ENCODE results near the gene POFUT2.

POFUT2 gene, protein sequence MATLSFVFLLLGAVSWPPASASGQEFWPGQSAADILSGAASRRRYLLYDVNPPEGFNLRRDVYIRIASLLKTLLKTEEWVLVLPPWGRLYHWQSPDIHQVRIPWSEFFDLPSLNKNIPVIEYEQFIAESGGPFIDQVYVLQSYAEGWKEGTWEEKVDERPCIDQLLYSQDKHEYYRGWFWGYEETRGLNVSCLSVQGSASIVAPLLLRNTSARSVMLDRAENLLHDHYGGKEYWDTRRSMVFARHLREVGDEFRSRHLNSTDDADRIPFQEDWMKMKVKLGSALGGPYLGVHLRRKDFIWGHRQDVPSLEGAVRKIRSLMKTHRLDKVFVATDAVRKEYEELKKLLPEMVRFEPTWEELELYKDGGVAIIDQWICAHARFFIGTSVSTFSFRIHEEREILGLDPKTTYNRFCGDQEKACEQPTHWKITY

DNA sequence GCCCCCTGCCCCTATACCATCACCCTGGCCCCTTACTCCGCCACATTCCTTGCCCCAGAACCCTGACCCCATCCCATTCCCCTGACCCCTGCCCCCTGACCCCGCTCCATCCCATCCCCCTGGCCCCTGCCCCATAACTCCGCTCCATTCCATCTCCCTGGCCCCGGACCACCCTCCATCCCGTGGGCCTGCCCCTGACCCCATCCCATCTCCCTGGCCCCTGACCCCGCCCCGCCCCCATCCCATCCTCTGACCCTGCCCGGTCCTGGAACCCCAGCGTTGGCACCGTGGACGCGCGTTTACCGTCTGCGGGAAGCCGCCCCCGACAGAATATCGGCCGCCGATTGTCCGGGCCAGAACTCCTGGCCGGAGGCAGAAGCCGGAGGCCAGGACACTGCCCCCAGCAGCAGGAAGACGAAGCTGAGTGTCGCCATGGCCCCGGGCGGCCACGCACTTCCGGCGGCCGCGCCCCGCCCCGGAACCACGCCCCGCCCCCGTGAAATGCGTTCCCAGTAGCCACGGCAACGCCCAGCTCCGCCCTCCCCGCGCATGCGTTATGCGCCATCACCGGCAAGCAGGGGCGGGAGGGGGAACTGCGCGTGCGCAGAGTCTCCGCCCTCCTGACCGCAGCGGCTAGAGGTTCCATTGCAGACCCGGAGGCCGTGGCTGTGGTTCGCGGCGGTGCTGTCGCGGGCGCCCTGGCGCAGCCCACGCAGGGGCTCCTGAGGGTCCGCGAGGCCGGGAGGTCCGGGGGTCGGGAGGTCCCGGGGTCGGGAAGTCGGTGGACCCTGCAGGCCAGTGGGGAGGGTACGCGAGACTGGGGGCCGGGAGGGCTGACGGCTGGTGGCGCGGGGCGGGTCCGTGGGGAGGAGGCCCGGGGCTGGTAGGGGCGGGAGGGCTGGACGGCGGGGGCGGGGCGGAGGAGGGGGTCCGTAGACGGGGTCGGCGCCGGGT, at the start of gene POFUT2:
POFUT2 (minus strand) TSS at position 458 of the 954 bp plus-strand sequence; CDS start at position 434, 24 bp downstream.
- DNase-seq (ENCODE audit: low spot score): peak; percentile 97

DNA sequence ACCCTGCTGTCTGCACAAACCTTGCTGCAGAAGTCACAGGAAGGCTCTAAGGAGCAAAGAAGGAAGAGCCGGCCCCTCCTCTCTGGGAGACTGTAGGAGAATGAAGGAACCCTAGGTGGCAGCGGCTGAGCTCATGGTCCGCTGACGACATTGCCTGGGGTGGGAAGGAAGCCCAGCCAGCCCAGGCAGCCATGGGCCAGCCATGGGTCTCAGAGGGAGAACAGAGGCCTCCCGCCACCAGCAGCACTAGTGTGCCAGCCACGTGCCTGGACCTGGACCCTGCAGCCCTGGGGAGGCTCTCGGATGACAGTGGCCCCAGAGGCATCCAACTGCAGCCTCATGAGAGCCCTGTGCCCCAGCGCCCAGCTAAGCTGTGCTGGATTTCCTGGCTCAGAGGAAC, 49.2 kb upstream of the POFUT2 start:
- no peak for DNase-seq (ENCODE audit: low spot score)

DNA sequence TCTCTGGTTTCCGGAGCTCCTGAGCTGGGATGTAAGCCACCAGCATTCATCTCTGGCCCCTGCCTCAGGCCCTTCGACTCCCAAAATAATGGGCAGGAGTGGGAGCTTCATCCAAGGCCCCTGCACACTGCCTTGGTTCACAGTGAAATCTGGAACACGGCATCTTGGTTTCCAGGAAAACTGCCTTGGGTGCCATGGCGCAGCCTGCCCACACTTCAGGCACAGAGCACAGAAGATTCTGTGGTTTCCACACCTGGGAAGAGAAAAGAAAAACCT, 48.8 kb upstream of the POFUT2 start:
- no peak for DNase-seq (ENCODE audit: low spot score)

DNA sequence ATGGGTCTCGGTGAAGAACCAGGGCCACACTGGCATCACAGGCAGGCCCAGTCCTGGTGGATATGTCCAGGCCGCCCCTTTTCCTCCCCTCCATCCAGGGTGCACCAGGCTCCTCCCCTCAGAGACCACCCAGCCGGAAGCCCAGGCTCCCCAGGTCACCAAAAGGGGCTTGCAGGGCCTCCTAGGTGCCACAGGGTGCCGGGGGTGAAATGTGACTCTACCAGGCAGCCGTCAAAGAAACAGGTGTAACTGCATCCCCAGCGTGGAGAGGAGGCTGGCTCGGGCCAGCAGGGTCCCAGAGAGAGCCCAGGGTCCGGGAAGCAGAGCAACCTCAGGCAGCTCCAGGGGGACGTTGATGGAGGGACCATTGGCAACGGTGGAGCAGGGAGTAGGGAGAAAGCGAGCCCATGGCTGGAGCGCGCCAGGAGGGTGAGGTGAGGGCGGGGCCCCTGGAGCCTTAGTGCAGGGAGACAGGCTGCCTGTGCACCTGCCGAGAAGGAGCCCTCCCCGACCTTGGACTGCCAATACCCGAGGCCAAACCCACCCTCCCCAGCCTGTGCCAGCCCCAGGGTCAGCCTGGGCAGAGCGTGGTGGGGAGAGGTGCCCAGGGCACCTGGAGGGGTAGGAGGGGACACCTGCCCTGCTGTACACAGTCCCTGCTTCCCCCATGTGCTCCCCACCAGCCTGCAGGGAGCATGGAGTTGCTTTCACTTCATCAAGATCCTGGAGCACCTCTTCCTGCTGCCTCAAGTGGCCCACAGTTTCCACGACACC, 48.3 kb upstream of the POFUT2 start:
- DNase-seq (ENCODE audit: low spot score): no peak

DNA sequence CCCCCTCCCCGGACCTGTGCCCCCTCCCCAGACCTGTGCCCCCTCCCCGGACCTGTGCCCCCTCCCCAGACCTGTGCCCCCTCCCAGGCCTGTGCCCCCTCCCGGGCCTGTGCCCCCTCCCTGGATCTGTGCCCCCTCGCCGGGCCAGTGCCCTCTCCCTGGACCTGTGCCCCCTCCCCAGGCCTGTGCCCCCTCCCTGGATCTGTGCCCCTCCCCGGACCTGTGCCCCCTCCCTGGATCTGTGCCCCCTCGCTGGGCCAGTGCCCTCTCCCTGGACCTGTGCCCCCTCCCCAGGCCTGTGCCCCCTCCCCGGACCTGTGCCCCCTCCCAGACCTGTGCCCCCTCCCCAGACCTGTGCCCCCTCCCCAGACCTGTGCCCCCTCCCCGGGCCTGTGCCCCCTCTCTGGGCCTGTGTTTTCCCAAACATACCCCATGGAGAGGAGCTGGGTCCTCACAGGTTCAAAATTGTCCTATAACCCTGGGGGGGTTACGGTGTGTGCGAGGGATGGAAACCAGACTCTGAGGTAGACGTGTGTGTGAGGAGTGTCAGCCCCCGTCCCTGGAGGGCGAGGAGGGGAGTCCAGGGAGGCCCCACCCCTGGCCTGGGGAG, 47.6 kb upstream of the POFUT2 start:
- DNase-seq (ENCODE audit: low spot score): no peak

DNA sequence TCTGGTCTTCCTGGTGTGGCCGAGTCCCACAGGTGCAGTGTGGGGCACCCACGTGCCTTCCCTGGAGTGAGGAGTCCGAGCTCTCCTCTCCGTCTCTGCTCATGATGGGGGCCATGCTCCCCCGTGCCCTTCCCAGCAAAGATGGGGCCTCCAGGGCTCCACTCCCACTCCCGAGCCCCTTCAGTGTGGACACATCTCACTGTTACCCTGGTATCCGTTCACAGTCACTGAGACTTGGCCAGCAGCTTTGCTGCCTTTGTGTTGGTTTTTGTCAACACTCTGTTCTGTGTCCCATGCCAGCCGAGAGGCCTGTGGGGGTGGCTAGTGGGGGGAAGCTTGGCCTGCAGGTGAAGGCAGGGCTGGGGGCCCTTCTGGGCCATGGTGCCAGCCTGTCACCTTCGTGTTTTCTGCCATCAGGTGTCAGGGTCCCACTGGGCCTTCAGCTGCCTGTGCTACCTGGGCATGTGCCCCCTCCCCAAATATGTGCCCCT, 46.9 kb upstream of the POFUT2 start:
- DNase-seq (ENCODE audit: low spot score): no peak

DNA sequence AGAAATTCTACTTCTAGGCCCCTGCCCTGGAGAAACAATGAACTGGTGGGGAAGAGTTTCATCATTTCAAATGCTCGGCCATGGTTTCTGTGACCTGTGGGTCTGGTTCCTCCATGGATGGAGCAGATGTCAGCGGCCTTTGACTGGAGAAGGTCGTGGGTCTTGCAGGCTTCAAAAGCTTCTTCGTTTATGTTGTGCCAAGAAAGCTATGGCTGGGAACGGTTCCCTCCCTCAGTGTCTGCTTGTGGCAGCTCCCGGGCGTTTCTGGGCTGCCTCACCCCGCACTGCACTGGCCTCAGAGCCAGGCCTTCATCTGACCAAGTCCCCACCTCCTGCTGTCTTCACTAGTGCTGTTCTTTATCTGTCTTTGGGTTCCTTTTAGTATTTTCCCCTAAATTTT, 46.4 kb upstream of the POFUT2 start:
- DNase-seq (ENCODE audit: low spot score): no peak

DNA sequence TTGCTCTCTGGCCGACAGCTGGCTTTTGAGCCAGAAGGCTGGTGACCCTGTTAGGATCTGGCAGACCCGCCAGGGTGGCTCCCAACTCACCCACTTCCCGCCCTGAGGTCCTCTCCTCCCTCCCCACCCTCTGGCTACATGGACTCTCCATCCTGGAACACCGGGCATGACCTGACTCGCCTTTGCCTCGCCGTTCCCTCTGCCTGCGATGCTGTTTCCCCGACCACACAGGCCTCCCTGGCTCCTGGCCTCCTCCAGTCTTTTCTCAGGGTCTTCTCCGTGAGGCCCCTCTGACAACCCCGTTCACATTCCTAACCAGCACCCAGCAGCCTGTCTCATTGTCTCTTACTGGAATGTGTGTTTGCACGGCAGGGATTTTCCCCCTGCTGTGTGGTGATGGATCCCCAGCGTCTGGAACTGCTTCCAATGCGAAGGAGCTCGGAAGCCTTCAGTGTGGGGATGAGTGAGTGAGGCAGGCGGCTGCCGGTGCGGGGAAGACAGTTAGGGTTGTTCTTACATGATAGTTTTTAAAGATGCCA, 46.0 kb upstream of the POFUT2 start:
- DNase-seq (ENCODE audit: low spot score): no peak

DNA sequence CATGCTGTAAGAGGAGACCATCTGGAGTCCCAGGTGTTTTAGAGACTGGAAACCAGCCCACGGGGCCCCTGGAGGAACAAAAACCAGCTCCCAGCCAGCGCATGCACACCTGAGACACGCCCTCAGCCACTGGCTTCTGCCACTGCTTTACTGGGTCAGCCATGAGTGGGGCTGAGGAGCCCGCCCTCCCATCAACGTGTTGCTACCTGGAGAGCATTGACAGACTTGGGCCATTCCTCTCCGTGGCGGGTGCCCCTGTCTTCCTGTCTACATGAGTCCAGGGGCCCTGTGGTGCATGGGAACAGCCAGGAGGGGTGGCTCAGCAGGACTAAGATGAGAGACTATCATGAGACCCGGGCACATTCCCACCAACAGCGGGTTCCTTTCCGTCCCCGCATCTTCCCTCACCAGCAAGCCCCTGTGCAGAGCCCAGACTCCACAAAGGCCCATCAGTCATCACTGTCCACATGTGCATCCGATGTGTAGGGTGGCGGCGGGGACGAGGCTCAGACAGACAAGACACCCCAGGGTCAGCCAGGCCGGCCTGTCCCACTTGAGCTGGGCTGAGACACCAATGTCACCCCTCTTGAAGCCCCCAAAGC, 45.4 kb upstream of the POFUT2 start:
- no peak for DNase-seq (ENCODE audit: low spot score)

DNA sequence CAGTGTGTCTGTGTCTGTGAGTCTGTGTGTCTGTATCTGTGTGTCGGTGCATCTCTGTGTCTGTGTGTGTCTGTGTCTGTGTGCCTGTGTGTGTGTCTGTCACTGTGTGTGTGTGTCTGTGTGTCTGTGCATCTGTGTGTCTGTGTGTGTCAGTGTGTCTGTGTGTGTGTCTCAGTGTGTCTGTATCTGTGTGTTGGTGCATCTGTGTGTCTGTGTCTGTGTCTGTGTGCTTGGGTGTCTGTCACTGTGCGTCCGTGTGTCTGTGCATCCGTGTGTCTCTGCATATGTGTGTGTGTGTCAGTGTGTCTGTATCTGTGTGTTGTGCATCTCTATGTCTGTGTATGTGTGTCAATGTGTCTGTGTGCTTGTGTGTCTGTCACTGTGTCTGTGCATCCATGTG, 44.7 kb upstream of the POFUT2 start:
- DNase-seq (ENCODE audit: low spot score): no peak

DNA sequence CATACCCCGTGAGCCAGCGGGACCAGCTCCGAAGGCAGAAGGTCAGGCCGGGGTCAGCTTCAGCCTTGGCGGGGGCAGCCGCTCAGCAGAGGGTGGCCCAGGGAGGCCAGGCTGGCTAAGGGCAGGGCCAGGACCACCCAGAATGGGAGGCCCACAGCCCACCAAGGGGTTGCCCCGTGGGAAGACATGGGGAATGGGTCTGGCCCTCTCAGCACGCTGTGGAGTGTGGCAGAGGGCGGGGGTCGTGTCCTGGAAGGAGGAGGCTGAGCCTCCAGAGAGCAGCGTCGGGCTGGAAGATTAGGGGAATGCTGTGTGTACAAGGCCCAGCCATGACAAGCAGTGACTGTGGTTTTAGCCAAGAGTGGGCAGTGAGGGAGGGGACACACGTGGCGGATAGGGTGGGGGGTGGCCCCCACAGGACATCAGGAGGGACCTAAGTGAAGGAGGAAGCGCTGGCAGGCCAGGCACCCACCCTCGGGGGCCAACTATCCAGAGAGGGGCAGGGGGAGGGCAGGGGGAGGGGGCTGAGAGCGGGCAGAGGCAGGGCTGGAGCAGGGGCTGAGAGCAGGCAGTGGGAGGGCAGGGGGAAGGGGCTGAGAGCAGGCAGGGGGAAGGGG, 43.9 kb upstream of the POFUT2 start:
- no peak for DNase-seq (ENCODE audit: low spot score)

DNA sequence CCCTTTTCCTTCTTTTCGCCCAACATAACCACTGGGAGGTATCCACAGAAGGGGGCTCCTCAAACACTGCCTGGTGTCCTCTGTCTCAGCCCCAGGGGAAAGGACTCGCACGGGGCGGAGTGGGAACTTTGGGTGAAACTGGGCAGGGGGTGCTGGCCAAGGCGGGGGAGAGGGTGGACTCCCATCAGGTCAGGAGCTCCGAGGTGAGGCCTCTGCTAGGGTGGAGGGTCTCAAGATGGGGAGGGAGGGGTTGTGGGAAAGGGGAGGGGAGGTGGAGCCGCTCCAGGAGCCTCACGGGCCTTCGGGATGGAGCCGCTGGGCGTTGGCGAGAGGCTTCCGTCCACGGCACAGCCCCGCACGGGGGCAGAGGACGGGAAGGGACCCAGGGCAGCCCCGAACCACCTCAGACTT, 43.2 kb upstream of the POFUT2 start:
- no peak for DNase-seq (ENCODE audit: low spot score)

DNA sequence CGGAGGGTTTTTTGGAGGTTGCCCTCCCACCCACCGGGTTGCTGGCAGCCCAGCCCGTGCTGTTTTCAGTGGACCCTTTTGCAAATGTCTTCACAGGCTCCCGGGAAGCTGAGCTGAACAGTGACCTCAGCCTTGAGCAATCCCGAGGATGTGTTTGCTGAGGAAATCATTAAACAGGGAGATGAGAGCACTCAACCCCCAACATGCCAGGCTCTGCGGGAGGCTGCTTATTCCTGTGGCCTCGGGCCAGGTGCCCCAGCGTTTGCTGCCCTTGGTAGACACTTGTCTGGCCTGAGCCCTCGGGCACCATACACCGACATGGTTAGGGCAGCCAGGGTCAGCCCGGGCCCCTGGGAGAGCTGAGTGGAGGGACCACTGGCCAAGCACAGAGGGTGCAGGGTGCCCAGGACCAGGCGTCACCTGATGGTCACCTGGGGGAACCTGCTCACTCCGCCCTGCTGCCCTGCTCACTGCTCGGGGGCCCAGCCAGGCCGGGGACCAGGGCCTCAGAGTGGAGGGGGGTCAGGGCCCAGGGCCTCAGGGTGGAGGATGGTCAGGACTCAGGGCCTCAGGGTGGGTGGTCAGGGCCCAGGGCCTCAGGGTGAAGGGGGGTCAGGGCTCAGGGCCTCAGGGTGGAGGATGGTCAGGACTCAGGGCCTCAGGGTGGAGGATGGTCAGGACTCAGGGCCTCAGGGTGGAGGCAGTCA, 42.5 kb upstream of the POFUT2 start:
- peak; percentile 68 for DNase-seq (ENCODE audit: low spot score)

DNA sequence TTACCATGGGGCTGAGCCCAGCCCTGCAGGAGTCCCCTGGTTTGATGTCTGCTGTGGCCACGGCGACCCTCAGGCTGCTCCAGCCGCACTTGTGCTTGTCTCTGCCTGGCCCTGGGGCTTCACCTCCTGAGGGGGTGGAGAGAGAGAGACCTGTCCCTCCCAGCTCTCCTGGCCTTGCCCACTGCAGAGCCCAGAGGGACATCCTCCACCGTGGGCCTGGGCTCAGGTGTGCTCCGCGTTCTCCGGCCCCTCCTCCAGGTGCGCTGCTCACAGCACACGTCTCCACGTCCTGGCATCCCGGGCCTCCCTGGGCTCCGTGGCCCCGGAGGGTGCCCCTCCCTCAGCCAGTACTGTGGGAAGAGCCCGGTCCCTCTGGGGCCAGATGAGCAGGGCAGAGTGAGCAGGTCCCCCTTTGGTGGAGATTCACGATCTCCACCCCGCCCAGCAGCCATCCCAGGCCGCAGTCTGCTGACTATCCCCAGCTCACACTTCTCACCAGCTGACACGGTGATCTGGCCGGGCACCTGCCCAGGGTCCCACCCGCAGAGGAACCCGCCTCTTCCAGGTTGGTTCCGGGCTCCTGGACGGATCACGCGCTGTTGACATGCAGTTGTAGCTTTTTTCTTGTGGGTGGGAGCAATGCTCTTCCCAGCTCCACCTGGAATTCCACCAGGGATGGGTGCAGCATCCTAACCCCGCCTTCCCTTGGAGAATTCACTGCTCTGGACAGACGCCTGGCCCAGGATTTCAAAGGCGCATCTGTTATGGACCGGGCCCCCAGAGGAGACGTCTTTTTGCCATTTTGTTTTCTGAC, 41.8 kb upstream of the POFUT2 start:
- peak; percentile 66 for DNase-seq (ENCODE audit: low spot score)

DNA sequence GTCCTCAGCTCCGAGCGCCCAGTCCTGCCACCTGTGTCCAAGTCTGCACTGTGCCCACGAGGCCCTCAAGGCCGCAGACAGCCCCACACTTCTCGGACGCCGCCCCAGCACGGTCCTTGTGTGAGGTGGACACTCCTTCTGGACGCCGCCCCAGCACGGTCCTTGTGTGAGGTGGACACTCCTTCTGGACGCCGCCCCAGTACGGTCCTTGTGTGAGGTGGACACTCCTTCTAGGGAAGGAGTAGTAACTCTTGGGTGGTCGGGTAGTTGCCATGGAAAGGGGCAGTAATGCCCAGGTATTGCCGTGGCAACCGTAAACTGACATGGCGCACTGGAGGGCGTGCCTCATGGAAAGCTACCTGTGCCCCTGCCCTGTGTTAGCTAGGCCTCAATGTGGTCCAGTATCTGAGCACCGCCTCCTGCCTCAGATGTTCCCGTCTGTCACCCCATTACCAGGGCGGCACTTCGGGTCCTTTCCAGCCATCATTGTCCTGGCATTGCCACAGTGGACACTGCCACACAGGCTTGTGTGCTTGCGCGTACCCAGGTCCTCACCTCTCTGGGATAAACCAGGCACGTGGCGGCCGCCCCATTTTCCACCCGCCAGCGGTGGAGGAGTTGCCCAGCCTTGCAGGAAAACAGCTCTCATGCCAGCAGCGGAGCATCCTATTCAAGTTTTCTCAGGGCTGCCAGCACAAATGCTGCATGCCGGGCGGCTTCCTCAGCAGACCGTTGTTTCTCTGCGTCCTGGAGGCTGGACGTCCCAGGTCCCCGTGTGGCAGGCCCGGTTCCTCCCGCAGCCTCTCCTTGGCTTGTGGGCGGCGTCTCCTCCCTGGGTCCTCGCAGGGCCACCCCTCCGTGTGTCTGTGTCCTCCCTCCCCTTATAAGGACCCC, 40.8 kb upstream of the POFUT2 start:
- DNase-seq (ENCODE audit: low spot score): no peak

DNA sequence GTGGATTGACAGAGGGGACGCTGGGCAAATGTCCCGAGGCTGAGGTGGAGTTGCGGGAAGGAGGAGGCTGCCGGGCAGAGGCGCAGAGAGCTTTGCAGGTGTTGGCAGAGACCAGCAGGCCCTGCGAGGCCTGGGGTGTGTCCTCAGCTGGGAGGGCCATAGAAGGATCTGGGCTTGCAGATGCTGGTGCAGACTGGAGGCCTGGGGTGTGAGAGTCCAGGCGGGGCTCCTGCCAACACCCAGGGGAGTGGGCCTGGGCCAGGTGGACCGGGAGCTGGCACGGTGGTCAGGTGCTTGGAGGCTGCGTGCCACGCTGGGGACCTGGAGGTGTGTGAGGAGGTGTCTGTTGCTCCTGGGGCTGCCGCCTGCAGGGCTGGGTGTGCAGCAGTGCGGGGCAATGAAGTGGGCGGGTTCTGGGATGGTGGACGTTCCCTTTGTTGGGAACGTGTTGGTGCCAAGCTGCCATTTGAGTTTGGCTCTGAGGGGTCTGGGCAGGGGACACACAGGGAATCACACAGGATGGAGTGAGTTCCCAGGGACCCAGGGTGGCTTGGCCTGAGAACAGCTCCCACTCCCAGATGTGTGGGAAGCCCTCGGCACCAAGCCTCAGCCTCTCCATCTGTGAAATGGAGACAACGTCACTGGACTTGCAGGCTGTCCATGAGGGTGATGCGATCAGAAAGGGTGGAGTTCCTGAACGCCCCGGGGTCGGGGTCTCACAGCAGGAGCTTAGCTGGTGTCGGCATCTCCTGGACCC, 39.9 kb upstream of the POFUT2 start:
- DNase-seq (ENCODE audit: low spot score): no peak

DNA sequence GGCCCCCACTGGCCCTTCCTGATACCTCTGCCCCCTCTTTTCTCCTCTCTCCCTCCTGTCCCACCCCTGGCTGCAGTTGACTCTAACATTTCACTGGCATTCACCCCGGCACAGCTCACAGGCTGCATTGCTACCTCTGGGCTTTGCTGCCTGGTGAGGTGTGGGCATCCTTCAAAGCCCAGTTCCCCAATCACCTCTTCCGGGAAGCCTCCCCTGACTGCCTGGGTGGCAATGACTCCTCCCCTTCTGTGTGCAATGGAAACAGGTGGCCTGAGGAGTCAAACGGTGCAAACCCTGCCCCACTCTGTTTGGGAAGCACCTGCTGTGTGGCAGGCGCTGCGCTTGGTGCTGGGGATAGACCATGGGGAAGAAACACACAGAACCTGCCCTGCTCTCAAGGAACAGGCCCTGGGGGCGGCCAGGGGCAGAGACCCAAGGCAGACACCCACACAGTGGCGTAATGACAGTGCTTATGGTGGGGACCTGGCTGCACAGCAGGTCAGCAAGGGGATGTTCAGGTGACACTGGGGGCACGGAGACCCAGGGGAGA, 39.3 kb upstream of the POFUT2 start:
- DNase-seq (ENCODE audit: low spot score): no peak

Data from HuH-7.5 (cell line).